Measurements from ENCODE around the gene TMEM63A. TPM values are rescaled to one million over a fixed set of nuclear protein-coding genes. Genes with fewer than 3 reads are reported as not detected.
"Not testable (repeated sequence)": the region's sequence is repeated elsewhere in the genome, so short reads cannot be mapped to it uniquely, and the experiment has no call there.

The TMEM63A gene
- total RNA-seq, 2 experiments from 2014 or later = 29.5 to 33.0 TPM

GRCh38 chr1:225896494-225896893 lies 14.3 kb upstream of the TMEM63A start:
- Mint-ChIP-seq H3K4me3 (peak overlapping the region; percentile 54), H3K27ac (peak overlapping the region; percentile 89)

DNA sequence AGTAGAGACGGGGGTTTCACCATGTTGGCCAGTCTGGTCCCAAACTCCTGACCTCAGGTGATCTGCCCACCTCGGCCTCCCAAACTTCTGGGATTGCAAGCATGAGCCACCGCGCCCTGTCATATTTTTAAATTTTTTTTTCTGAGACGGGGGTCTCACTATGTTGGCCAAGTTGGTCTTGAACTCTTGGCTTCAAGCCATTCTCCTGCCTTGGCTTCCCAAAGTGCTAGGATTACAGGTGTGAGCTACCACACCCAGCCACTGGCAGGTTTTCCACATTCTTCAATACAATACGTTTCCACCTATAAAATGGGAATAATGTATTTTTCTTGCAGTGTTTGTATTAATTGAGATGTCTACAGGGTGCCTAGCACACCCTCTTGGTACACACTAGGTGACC lies 10.1 kb upstream of the TMEM63A start:
- peaks cover 22% of the 10 kb centered on the region for H3K4me1 Mint-ChIP-seq
- DNase-seq = no peak
- H3K36me3 Mint-ChIP-seq = no peaks in the 10 kb centered on the region
- H3K4me3 Mint-ChIP-seq = no peak overlapping the region
- no peaks in the 10 kb centered on the region for H3K9me3 Mint-ChIP-seq
- H3K27me3 Mint-ChIP-seq = no peaks in the 10 kb centered on the region
- no peak overlapping the region for H3K27ac Mint-ChIP-seq

More at GRCh38 chr1:225896494-225896893, 14.3 kb upstream of the TMEM63A start:
- H3K27me3 Mint-ChIP-seq = no peaks in the 10 kb centered on the region
- H3K4me1 Mint-ChIP-seq = peaks cover 41% of the 10 kb centered on the region
- H3K36me3 Mint-ChIP-seq = peaks cover 4% of the 10 kb centered on the region
- no peak for DNase-seq
- no peaks in the 10 kb centered on the region for H3K9me3 Mint-ChIP-seq

- H3K9me3 Mint-ChIP-seq = no peaks in the 10 kb centered on the region
- DNase-seq = no peak
These were observed 9.2 kb upstream of the TMEM63A start for GRCh38 chr1:225891229-225891972.

GRCh38 chr1:225890346-225891228 lies 8.4 kb upstream of the TMEM63A start:
- H3K4me1 Mint-ChIP-seq = peaks cover 8% of the 10 kb centered on the region
- H3K36me3 Mint-ChIP-seq = no peaks in the 10 kb centered on the region
- H3K4me3 Mint-ChIP-seq = no peak overlapping the region
- DNase-seq = no peak
- no peaks in the 10 kb centered on the region for H3K27me3 Mint-ChIP-seq
- no peaks in the 10 kb centered on the region for H3K9me3 Mint-ChIP-seq
- no peak overlapping the region for H3K27ac Mint-ChIP-seq

More at GRCh38 chr1:225891229-225891972, 9.2 kb upstream of the TMEM63A start:
- Mint-ChIP-seq H3K4me3 (no peak overlapping the region), H3K4me1 (peaks cover 13% of the 10 kb centered on the region), H3K27me3 (no peaks in the 10 kb centered on the region), H3K36me3 (no peaks in the 10 kb centered on the region), H3K27ac (no peak overlapping the region)

DNA sequence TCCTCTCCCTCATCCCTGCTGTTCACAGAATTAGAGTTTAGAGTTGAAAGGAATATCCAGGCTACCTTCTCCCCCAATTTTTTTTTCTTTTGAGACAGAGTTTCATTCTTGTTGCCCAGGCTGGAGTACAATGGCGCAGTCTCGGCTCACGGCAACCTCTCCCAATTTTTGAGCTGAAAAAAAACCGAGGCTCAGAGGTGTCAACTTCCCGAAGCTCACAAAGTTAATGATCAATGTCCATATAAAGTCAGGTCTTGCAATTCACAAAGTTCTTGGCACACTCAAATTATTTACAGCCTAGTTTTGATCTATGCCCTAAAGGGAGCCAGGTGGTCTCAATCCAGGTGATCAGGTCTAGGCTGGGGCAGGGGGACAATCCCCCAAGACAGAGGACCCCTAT lies 7.6 kb upstream of the TMEM63A start:
- H3K4me3 Mint-ChIP-seq = no peak overlapping the region
- no peaks in the 10 kb centered on the region for H3K9me3 Mint-ChIP-seq
- no peaks in the 10 kb centered on the region for H3K27me3 Mint-ChIP-seq
- peaks cover 8% of the 10 kb centered on the region for H3K4me1 Mint-ChIP-seq
- no peak for DNase-seq
- H3K36me3 Mint-ChIP-seq = no peaks in the 10 kb centered on the region
- H3K27ac Mint-ChIP-seq = no peak overlapping the region

DNA sequence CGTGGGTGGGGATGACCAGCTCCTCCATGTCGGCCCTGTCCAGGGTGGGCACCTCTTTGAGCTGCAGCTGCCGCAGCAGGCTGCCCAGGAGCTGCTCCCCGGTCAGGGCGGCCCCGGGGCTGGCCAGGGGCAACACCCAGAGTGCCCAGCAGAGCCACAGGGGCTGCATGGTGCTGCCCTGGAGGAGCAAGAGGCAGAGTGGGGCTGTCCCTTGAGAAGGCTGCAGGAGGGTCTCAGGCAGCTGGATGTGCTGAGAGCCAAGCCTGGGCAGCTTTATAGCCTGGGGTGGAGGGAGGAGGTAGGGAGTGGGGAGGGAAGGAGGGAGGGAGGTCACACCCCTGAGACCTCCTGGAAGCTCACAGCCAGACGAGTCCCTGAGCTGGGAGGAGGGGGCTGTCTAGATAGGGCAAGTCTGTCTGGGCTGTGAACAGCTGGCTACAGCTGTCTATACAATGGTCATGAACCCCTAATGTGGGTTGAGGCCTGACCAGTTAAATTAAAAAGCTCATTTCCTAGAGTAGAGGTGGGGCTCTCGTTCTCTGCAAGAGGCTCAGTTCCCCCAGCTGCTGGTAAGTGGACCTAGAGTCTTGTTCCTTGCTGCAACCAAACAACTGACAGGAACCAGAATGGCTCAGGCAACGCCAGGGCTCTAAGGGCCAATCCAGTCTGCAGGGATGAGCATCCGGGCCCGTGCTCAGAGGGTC lies 6.9 kb upstream of the TMEM63A start, which contains the start of gene LEFTY1:
LEFTY1 (minus strand) TSS at position 249 of the 704 bp plus-strand sequence; CDS start at position 169, 80 bp downstream.
- Mint-ChIP-seq H3K4me3 (no peak within 1 kb of the TSS), H3K4me1 (peaks cover 4% of the 10 kb centered on the region), H3K9me3 (no peaks in the 10 kb centered on the region), H3K27ac (no peak within 1 kb of the TSS), H3K36me3 (no peaks in the 10 kb centered on the region), H3K27me3 (no peaks in the 10 kb centered on the region)
- DNase-seq = no peak

DNA sequence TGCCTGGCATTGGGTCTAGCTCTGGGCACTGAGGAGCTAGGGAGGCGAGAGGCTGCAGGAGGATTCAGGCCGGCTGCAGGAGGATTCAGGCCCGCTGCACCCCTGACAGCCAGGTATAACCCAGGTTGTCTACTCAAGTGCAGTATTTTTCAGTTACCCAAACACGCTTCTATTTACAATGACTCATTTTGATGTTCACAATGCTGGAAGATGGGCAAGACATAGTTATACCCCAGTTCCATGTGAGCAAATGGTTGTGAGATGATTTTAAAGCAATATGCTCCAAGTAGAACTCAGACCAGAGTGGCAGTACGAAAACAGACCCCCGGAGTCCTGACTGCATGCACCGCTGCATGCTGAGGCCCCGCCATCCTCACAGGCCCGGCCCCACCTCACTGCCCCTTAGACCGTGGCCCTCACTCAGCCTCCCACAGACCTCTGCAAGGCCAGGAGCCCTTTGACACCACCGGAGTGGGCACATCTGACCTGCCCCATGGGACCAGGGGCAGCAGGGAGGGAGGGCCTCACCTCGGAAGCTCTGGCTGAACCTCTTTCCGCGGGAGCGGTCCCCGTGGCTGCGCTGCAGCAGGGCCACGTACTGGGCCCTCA lies 6.2 kb upstream of the TMEM63A start:
- no peak for DNase-seq
- H3K4me3 Mint-ChIP-seq = no peak overlapping the region
- no peak overlapping the region for H3K27ac Mint-ChIP-seq
- peaks cover 7% of the 10 kb centered on the region for H3K4me1 Mint-ChIP-seq
- H3K27me3 Mint-ChIP-seq = no peaks in the 10 kb centered on the region
- no peaks in the 10 kb centered on the region for H3K36me3 Mint-ChIP-seq
- no peaks in the 10 kb centered on the region for H3K9me3 Mint-ChIP-seq

- H3K9me3 Mint-ChIP-seq, H3K36me3 Mint-ChIP-seq, H3K4me3 Mint-ChIP-seq, H3K27me3 Mint-ChIP-seq, H3K27ac Mint-ChIP-seq, DNase-seq: not testable (repeated sequence)
- peaks cover 10% of the 10 kb centered on the region for H3K4me1 Mint-ChIP-seq
These were observed 5.5 kb upstream of the TMEM63A start for GRCh38 chr1:225887554-225888288.

DNA sequence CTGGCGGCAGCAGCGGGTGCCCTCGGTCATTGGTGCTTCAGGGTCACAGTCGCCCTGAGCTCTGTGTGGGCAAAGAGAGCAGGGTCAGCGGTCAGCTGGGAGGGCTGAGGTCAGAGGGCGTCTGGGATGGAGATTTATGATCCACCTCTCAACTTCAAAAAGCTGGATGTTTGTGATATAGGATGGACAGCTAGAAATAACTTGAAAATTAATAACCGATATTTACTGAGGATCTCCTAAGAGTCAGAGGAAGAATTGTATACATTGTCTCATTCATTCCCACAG lies 4.8 kb upstream of the TMEM63A start:
- DNase-seq = no peak
- Mint-ChIP-seq H3K9me3 (no peaks in the 10 kb centered on the region), H3K4me1 (peaks cover 10% of the 10 kb centered on the region), H3K27me3 (no peaks in the 10 kb centered on the region), H3K4me3 (no peak overlapping the region), H3K36me3 (peaks cover 1% of the 10 kb centered on the region), H3K27ac (no peak overlapping the region)

- H3K36me3 Mint-ChIP-seq = peaks cover 1% of the 10 kb centered on the region
- H3K27ac Mint-ChIP-seq = no peak overlapping the region
- no peaks in the 10 kb centered on the region for H3K27me3 Mint-ChIP-seq
- H3K4me3 Mint-ChIP-seq = no peak overlapping the region
- H3K9me3 Mint-ChIP-seq = no peaks in the 10 kb centered on the region
- peaks cover 11% of the 10 kb centered on the region for H3K4me1 Mint-ChIP-seq
- no peak for DNase-seq
These were observed 4.2 kb upstream of the TMEM63A start for GRCh38 chr1:225886159-225887029.

- Mint-ChIP-seq H3K36me3 (peaks cover 1% of the 10 kb centered on the region), H3K9me3 (no peaks in the 10 kb centered on the region), H3K4me1 (peaks cover 19% of the 10 kb centered on the region), H3K27me3 (no peaks in the 10 kb centered on the region), H3K4me3 (no peak overlapping the region), H3K27ac (no peak overlapping the region)
- no peak for DNase-seq
These were observed 3.2 kb upstream of the TMEM63A start for GRCh38 chr1:225885336-225885735.

GRCh38 chr1:225883616-225884265 lies 1.6 kb upstream of the TMEM63A start:
- Mint-ChIP-seq H3K4me3 (peak overlapping the region; percentile 86), H3K27ac (peak overlapping the region; percentile 29), H3K36me3 (peaks cover 4% of the 10 kb centered on the region), H3K4me1 (peaks cover 34% of the 10 kb centered on the region), H3K27me3 (no peaks in the 10 kb centered on the region), H3K9me3 (no peaks in the 10 kb centered on the region)
- no peak for DNase-seq
